ENCODE measurements around the gene SLC4A9.
A peak's percentile ranks its signal among the peaks of the same experiment; 100 is the strongest.

Gene SLC4A9

DNA sequence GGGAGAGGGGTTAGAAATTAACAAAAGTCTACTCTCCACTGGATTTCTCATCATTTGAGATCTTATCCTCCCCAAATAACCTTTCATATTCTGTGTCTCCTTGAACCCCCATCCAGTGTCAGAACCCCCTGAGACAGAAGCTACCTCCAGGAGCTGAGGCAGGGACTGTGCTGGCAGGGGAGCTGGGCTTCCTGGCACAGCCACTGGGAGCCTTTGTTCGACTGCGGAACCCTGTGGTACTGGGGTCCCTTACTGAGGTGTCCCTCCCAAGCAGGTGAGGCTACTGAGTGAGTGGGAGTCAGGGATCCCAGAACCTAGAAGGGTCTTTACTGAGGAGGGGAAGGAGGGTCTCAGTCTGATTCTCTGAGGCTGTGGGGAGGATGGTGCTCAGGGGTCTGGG, 1.9 kb downstream of the SLC4A9 start:
- no peak for DNase-seq (ENCODE audit: low read depth)

DNA sequence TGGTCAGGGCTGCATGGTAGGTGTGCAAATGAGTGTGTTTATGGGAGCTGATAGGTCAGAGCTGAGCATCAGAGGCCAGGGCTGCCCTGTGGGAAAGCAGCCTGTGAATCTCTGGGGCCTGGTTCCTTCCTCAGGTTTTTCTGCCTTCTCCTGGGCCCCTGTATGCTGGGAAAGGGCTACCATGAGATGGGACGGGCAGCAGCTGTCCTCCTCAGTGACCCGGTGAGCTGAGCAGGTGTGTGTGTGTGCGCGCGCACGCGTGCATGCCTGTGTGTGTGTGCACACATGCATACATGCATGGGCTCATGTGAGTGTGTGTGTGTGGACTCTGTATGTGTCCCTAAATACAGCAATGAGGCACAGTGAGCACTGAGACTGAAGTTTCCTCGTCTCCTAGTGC, 2.3 kb downstream of the SLC4A9 start:
- no peak for DNase-seq (ENCODE audit: low read depth)

DNA sequence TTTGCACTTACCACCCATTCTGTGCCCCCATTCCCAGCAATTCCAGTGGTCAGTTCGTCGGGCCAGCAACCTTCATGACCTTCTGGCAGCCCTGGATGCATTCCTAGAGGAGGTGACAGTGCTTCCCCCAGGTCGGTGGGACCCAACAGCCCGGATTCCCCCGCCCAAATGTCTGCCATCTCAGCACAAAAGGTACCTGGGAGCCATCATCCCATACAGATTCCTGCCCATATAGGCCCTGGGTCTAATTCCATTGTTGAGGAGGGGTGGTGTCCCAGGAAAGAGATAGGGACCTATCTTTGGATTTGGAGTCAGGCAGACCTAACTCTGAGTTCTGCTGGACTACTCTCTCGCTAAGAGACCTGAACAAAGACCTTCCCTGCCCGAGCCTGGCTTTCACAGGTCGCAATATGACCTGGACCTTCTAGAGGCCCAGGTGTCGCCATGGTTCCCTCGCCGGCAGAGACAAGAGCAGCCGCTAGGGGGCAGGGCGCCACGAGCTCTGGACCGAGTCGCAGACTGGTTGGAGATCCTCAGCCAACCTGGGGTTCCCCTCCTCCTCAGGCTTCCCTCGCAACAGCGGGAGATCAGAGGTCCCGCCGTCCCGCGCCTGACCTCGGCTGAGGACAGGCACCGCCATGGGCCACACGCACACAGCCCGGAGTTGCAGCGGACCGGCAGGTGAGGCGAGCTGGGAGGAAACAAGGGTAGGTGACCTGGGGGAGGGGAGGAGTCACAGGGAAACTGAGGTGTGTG, 3.1 kb downstream of the SLC4A9 start:
- DNase-seq (ENCODE audit: low read depth), result peak; percentile 75

DNA sequence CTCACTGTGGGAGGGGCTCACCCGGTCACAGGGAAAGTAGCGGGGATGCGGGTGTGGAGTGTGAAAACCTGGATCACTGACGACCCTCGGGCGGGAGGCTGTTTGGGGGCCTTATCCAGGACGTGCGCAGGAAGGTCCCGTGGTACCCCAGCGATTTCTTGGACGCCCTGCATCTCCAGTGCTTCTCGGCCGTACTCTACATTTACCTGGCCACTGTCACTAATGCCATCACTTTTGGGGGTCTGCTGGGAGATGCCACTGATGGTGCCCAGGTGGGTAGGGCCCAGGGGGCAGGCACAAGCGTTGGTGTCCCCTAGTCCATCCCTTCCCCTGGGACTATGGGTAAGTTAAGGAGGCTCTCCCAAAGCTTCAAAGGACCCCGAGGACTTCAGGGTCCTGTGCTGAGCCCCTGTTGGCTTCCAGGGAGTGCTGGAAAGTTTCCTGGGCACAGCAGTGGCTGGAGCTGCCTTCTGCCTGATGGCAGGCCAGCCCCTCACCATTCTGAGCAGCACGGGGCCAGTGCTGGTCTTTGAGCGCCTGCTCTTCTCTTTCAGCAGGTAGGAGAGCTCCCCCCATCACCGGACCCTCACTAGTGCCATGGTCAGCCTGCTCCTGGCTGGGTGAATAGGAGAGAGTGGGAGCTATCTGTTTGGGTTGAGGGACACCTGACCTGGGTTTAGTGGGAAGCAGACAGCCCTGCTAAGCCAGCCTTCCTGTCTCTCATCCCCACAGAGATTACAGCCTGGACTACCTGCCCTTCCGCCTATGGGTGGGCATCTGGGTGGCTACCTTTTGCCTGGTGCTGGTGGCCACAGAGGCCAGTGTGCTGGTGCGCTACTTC, 3.9 kb downstream of the SLC4A9 start:
- DNase-seq (ENCODE audit: low read depth), result no peak

DNA sequence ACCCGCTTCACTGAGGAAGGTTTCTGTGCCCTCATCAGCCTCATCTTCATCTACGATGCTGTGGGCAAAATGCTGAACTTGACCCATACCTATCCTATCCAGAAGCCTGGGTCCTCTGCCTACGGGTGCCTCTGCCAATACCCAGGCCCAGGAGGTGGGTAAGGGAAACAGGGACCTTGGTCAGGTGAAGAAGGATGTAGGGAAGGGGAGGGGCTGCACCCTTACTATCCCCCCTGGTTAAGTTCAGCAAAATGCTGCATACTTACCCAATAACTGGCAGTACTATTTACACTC, 4.4 kb downstream of the SLC4A9 start:
- no peak for DNase-seq (ENCODE audit: low read depth)

DNA sequence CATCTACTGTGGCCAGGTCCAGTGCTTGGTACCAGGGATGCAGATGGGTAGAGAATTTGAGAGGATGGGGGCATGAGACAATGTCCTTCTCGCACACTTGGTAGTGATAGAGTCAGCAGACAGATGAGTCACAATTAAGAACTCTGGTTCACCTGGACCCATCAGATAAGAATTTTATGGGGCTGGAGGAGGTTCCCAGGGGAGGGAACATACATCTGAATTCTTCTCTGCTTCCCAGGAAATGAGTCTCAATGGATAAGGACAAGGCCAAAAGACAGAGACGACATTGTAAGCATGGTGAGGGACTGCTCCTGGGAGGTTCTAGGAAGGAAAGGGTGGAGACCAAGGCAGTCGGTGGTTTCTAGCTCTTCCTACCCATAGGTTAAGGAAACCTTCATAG, 5.3 kb downstream of the SLC4A9 start:
- DNase-seq (ENCODE audit: low read depth), result no peak

DNA sequence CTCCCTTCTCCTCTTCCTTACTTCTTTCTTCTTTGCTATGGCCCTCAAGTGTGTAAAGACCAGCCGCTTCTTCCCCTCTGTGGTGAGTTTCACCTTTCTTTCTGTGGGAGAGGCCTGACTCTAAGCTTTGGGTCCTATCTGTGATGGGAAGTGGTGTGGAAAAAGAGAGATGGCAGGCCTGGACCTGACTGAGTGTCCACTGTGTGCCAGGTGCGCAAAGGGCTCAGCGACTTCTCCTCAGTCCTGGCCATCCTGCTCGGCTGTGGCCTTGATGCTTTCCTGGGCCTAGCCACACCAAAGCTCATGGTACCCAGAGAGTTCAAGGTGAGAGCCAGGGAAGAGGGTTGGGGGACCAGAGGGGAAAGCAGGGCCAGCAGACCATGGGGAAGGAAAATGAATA, 5.9 kb downstream of the SLC4A9 start:
- DNase-seq (ENCODE audit: low read depth), result no peak

DNA sequence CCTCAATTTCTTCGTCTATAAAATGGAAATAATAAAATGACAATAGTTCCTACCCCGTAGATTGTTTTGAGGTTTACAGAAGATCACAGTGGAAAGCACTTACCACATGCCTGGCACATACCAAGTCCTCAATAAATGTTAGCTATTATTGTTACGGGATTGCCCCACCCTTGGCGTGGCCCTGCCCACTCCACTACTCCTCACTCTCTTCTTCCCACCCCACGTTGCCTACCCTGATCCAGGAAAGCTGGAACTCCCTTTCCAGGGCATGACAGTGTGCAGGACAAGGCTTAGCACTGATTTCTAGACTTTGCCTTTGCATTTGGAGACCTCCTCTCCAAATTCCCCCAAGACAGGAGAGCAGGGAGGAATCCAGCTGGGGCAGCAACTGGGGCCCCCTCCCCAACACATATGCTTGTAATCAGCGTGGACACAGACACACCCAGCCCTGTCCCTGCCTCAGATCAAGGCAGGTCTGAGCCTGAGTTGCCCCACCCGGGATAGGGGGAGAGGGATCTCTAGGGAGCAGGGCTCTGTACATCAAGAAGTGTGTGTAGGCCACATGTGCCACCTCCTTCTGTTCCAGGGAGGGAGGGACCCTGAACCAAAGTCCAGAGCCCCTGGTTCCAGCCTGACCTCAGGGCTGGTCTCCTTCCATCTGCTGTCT, 6.7 kb downstream of the SLC4A9 start:
- DNase-seq (ENCODE audit: low read depth), result no peak

DNA sequence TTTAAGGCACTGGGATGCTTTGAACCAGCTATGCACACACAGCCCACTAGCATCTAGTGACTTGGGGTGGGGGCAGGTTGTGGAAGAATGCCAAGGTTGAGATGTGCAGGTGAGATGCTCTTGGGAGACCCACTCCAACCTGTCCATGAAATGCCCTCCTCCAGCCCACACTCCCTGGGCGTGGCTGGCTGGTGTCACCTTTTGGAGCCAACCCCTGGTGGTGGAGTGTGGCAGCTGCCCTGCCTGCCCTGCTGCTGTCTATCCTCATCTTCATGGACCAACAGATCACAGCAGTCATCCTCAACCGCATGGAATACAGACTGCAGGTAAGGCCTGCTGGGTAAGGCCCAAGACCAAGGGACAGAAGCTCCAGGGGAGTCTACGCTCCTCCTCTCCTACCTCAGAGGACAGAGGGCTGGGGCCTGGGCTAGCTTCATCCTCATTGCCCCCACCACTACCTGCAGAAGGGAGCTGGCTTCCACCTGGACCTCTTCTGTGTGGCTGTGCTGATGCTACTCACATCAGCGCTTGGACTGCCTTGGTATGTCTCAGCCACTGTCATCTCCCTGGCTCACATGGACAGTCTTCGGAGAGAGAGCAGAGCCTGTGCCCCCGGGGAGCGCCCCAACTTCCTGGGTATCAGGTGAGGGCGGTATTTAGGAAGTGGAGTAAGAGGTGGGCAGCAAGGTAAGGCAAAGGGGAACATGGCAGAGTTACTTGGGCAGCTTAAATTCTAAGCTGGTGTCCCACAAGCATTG, 7.4 kb downstream of the SLC4A9 start:
- DNase-seq (ENCODE audit: low read depth), result no peak

DNA sequence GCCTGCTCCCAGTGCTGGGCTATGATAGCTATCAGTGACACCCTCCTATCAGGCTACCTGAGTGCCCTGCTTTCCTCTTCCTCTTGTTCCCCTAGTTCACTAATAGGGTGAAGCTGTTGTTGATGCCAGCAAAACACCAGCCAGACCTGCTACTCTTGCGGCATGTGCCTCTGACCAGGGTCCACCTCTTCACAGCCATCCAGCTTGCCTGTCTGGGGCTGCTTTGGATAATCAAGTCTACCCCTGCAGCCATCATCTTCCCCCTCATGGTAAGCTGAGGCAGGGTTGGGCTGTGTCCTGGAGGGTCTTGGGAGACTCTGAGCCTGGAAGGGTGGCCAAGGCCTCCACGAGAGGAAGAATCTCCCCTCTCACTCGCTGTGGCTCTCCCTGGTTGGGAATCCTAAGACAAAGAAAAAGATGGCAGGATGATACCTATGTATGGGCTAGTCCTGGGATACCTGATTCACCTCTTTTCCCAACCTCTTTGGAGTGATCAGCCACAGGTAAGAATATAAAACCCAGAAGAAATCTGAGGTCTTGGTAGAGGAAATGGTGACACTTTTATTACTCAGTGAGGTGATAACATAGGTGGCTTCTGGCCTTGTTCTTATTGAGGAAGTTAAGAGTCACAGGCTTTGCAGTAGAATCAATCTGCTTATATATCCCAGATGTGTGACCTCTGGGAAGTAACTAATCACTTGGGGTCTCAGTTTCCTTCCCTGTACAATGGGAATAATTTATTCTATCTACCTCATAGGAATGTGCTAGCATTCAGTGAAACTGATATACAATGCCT, 11.6 kb downstream of the SLC4A9 start:
- no peak for DNase-seq (ENCODE audit: low read depth)

DNA sequence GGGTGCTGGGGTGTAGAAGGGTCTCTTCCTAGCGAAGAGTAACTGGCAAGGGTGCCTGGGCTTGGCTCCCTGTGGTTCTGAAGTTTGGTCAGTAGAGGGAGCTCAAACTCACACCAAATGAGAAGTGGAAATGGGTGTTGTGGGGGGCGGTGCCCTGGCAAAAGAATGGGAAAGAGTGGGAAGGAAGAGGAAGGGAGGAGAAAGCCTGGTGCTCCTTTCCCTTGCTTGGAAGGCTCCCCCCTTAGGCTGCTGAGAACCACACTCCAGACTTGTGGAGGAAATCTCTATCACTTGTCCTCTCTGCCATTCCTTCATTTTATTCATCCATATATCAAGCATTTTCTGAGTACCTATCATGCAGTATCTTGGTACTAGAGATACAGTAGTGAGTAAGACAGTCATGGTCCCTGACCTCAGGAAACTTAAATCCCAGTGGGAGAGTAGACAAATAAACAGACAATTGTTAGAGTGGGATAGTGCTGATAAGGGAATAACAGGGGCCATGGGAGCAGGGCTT, 13.0 kb downstream of the SLC4A9 start:
- DNase-seq (ENCODE audit: low read depth), result peak; percentile 14

DNA sequence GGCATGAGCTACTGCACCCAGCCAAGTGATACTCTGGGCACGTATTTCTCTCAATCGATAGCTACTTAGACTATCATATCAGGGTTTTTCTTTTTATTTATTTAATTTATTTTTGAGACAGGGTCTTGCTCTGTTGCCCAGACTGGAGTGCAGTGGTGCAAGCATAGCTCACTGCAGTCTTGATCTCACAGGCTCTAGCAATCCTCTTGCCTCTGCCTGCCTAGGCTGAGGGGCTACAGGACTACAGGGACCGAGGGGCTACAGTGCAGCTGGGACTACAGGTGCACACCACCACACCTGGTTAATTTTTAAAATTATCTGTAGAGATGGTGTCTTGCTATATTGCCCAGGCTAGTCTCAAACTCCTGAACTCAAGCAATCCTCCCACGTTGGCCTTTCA, 21.4 kb downstream of the SLC4A9 start:
- DNase-seq (ENCODE audit: low read depth), result no peak

DNA sequence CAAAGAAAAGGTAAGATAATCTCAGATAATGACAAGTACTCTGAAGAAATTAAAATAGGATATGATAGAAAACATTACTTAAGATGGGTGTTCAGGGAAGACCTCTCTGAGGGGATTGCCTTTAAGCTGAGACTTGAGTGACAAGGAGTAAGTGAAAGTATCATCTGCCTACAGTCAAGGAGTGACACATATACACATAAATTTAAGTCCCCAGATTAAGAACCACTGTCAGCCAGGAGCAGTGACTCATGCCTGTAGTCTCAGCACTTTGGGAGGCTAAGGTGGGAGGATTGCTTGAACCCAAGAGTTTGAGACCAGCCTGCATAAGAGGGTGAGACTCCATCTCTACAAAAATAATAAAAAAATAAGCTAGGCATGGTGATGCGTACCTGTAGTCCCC, 22.0 kb downstream of the SLC4A9 start:
- DNase-seq (ENCODE audit: low read depth), result no peak

DNA sequence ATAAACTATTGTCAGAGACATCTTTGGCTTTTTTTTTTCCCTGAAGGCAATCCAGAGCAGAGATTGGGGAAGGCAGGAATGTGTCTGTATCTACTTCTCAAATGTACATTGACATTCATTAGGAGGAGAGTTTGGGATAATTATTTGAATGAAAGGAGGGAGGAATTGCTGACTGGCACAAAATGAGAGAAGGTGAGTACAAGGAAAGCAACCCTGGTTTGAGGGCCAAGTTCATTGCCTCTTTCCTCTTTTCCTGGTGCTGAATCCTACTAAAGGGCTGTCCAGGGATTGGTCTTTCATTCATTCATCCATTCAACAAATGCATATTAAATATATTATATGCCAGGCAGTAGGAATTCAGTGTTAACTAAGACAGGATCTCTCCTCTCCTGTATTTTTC, 22.9 kb downstream of the SLC4A9 start:
- DNase-seq (ENCODE audit: low read depth), result no peak

DNA sequence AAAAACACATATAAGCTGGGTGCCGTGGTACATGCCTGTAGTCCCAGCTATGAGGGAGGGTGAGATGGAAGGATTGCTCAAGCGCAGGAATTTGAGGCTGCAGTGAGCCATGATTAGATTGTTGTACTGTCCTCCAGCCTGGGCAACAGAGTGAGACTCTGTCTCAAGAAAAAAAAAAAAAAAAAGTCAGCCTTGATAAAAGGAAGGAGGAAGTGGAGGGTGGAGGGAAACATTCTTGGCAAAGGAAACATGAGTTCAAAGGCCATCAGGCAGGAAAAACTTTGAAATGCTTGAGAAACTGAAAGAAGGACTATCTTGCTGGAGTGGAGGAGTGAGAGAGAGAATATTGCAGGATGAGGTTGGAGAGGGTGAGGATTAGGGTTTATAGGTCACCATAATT, 23.3 kb downstream of the SLC4A9 start:
- no peak for DNase-seq (ENCODE audit: low read depth)

DNA sequence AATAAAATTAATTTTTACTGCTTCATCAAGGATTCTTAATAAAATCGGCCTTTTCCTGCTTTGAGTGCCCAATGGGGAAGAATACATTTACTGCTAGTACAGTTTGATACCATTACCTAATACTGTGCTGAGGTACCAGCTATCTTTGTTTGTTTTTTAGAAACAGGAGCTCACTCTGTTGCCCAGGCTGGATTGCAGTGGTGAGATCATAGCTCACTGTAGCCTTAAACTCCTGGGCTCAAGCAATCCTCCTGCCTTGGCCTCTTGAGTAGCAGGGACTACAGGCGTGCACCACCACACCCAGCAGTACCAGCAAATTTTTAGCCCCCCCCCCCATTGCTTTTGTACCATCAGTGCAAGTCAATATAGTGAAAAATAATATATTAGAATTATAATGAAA, 28.1 kb downstream of the SLC4A9 start:
- no peak for DNase-seq (ENCODE audit: low read depth)

DNA sequence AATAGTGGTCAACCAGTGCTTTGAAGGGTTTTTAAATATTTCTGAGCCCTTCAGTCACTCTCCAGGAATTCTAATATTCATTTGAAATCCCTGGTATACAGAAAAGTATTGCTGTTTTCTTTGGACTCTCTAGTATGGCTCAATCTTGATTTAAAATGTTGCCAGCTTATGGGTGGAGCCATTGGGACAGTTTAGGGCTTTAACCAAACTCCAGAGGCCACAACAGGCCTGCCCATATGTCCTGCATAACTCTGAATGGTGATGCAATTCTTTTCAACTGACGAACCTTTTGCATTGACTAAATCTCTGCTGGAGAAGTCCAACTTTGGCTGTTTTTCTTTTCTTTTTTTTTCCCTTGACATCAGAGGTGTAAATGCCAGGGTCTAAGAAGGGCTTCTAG, 31.3 kb downstream of the SLC4A9 start:
- DNase-seq (ENCODE audit: low read depth), result no peak

DNA sequence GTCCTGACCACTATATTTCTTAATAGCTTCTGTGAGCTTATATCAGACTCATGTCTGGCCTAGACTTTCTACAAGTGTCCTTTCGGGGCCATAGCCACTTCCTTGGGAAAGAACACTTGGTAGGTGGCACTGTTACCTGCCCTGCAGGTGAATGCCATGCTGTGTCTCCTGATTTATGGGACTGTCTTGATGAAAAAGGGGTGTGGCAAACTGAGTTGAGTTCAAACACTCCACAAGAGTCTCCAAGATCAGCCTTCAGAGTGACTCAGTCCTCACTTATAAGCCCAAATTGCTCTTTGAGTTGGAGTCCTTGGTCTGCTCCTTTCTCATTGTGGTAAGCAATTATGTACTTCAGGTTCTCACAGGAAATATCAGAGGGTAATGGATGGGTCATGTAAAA, 31.7 kb downstream of the SLC4A9 start:
- DNase-seq (ENCODE audit: low read depth), result no peak

DNA sequence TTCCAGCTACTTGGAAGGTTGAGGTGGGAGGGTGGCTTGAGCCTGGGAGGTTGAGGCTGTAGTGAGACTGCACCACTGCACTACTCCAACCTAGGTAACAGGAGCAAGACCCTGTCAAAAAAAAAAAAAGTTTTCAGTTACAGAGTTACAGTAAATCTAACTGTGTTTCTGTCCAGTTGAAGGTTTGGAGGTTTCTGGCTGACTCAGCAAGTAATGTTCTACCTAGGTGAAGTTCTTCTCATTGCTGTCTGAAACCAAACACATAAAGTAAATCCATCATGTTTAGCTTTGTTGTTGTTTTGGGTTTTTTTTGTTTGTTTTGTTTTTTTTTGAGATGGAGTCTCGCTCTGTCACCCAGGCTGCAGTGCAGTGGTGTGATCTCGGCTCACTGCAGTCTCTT, 33.7 kb downstream of the SLC4A9 start:
- DNase-seq (ENCODE audit: low read depth), result no peak

DNA sequence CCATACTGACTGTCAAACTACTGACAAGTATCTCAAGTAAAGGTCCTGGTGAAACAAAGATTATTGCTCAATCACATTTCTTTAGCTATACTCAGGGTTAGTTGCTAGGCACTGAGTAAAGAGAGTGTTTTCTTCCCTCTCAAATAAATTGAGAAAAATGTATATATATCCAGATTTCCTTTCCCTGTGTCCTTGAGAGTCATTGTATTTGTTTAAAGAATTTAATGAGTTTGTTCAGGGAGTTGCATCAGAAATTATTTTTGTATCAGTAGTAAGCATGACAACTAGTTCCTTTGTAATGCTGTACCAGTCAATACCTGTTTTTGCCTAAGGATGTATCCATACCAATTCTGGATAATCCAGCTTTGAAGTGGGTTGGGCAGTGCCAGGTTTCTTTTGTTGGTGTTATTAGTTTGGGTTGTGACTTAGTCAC, 38.4 kb downstream of the SLC4A9 start:
- no peak for DNase-seq (ENCODE audit: low read depth)

DNA sequence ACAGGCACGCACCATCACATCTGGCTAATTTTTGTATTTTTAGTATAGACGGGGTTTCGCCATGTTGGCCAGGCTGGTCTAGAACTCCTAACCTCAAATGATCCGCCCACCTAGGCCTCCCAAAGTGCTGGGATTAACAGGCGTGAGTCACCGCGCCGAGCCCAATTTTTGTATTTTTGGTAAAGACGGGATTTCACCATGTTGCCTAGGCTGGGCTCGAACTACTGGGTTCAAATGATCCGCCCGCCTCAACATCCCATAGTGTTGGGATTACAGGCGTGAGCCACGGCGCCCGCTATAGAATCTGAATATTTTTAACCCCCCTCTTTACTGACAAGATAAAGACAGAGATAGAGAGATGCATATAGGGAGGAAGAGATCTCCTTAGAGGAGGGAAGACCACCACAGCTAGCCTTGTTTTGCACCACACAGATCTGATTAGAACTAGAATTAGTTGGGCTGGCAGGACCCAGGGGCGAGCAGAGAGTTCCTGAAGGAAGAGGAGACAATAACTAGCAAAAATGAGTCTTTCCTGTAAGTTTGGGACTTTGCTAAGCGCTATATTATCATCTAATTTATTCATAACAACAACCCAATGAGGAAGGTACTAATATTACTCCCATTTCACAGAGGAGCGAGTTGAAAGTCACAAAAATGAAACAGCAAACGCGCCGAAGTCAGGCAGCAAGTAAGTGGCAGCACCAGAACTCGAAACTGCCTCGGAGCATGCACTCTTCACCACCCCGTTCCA, 40.2 kb downstream of the SLC4A9 start:
- DNase-seq (ENCODE audit: low read depth), result no peak
